ENCODE measurements around the gene PDE8A.

PDE8A gene

DNA sequence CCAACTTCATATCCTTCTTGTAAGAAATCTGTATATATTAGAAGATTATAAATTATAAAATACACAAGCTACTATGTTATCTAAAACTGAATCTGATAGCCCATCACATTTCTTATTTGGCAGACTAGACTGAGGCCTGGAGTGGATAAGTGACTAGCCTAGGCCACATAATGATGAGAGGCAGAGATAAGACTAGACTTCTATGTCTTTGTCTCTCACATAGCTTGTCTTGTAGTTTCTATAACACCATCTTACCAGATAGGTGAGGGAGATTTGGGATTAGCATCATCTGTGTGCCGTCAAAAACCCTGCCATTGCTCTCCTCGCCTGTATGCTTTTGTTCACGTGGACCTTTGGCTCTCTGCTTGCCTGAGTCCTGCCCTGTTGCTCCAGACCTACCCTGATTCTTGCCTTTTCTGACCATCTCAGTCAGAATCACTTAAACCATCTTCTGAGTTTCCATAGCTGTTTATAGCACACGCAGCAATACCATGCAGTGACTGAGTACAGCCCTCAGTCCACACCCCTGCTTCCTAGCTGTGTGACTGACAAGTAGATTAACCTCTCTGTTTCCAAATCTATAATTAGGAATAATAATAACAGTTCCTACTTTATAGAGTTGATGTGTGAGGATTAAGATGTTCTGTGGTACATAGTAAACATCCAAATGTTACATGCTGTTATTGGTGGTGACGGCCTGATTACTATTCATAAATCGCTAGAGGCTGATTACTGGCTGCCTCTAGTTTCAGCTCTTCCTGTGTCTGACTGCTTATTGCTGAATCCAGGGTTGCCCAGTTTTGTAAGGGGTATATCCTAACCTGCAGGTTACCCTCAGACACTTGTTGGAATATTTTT lies 49.7 kb downstream of the PDE8A start:
- TF ChIP-seq POLR2A (IDR thresholded peaks at IDR 0.05; ENCODE audit: low read length) (no peak), GATA1 (IDR thresholded peaks at IDR 0.05; ENCODE audit: low read depth, low read length) (peak; percentile 23)
- peak in 1 of 2 experiments; percentile 19 for DNase-seq

DNA sequence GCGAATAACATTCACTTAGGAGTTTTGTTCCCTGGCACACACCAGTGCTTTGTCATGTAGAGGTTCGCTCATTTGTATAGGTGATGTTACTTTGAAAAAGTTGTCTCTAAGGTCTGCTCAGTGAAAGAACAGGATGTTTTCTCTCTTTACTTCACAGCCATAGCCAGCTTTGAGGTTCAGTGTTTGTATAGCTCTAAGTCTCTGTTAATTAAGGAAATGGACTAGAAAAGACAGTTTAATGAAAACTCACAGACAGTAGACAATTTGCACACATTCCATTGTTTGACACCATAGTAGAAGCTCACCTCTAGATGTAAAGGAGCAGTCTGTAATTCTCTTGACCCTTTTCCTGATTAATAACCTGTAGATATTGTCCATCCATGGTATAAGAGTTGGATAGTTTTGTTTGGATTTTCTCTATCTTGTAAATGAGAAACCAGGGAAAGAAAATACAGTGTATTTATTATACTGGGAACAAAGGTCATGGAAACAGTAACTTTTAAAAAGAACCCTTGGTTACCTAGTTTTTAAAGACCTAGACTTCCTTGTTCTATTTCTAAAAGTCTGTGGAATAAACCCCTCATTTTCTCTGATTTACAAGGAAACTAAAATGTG lies 50.4 kb downstream of the PDE8A start:
- DNase-seq = no peak
- no peak for TF ChIP-seq POLR2A (IDR thresholded peaks at IDR 0.05; ENCODE audit: low read length)
- TF ChIP-seq GATA1 (IDR thresholded peaks at IDR 0.05; ENCODE audit: low read depth, low read length) = no peak

DNA sequence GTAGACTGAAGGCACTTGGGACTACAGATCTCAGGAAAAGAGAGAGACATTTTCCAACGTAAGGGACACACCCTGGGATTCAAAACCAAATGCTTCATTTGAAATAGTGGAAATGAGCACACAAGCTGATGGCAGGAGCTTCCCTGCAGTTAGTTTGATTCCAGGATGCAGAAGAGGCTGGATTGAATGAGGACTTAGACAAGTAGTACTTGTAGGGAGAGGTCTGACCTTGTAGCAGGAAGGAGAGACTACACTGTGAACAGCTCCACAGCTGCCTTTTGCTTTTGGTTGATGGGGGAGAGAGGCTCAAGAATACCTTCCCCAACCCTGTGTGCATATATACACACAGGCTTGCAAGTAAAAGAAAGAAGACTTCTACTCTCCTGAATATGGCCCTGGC lies 51.5 kb downstream of the PDE8A start:
- no peak for DNase-seq
- no peak for TF ChIP-seq POLR2A (IDR thresholded peaks at IDR 0.05; ENCODE audit: low read length)
- no peak for TF ChIP-seq GATA1 (IDR thresholded peaks at IDR 0.05; ENCODE audit: low read depth, low read length)

DNA sequence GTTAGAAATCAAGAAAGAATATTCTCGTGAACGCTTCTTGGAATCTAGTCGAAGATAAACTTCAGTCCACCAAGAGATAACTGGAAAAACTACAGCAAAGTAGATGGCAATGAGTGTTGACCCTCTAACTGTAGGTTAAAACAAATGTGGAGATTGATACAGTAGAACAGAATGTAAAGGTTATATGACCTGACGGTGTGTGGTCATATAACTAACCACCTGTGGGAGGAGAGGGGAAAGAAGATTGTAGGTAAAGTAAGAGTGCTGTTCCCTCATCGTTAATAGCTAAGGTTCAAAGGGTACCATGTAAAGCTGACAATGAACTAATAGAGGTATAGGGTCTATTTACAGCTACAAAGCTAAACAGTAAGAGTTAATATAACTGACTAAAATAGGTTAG lies 52.6 kb downstream of the PDE8A start:
- no peak for DNase-seq
- no peak for TF ChIP-seq GATA1 (IDR thresholded peaks at IDR 0.05; ENCODE audit: low read depth, low read length)
- TF ChIP-seq POLR2A (IDR thresholded peaks at IDR 0.05; ENCODE audit: low read length) = no peak

DNA sequence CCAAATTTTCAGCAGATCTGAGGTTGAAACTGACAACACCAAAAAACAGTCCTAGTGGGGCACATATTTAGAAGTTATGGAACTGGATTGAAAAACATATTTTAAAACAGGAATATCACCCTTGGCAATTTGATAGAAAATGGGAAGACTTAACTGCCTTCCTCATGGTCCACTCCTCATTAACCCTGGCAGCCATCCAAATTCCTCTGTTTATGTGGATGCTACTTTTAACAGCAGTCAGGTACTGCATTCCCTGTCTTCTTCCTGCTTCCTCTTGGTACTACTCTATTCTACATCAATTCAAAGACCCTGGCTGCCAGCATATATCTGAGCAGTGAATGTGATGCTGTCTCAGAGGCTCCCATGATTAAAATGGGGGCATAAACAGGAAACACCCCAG lies 54.3 kb downstream of the PDE8A start:
- TF ChIP-seq POLR2A (IDR thresholded peaks at IDR 0.05; ENCODE audit: low read length) (no peak), GATA1 (IDR thresholded peaks at IDR 0.05; ENCODE audit: low read depth, low read length) (no peak)
- DNase-seq = no peak

DNA sequence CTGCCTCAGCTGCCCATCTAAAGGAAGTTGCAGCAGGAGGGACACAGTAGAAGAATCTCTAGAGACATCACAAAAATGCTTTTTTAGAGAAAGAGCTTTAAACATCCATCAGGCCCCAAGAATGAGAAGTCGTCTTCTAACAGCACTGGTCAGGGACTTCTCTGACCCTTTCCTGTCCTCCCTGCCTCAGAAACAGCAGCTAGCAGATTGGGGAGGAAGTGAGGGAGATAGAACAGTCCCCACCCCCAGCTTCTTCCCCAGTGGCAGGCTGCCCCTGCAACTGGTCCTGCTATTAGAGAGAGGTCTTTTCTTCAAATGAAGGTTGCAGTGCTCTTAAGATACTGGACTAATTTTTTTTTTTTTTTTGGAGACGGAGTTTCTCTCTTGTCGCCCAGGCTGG lies 55.1 kb downstream of the PDE8A start:
- no peak for TF ChIP-seq POLR2A (IDR thresholded peaks at IDR 0.05; ENCODE audit: low read length)
- no peak for TF ChIP-seq GATA1 (IDR thresholded peaks at IDR 0.05; ENCODE audit: low read depth, low read length)
- DNase-seq = no peak

DNA sequence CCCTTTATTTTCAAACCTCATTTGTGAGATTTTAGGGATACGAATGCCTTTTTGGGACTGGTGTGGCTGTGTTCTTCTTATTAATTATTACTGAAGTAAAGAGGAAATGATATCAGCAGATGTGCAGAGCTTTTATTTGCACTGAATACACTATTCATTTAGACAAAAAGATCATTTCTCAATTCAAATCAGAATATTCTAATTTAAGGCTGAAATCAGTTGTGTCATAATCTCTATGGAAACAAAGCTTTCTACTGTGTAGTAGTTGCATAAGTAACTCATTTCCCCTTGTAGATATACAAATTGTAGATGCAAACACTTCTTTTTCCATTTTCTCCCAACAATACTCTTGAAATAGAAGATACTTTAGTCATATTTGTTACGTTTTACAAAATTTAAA lies 56.0 kb downstream of the PDE8A start:
- TF ChIP-seq POLR2A (IDR thresholded peaks at IDR 0.05; ENCODE audit: low read length) (no peak), GATA1 (IDR thresholded peaks at IDR 0.05; ENCODE audit: low read depth, low read length) (no peak)
- DNase-seq = no peak

DNA sequence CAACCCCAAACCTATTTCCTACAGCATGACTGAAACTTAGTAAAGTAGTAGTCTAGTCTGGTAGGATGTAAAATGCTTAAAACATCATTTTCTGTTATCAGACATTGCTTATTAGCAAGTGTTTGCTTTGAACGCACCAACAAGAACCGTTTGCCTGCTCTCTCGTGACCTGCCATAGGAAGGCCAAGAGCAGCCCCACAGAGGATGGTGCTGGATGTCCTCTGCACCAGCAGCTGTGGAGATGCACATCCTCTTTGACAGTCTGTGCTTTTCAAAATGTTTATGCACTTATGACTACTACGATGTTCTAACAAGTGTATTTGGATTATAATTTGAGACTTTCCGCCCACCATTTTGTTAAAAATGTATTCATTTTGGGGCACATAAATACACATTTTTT lies 59.6 kb downstream of the PDE8A start:
- DNase-seq = no peak
- TF ChIP-seq POLR2A (IDR thresholded peaks at IDR 0.05; ENCODE audit: low read length) = no peak
- no peak for TF ChIP-seq GATA1 (IDR thresholded peaks at IDR 0.05; ENCODE audit: low read depth, low read length)

DNA sequence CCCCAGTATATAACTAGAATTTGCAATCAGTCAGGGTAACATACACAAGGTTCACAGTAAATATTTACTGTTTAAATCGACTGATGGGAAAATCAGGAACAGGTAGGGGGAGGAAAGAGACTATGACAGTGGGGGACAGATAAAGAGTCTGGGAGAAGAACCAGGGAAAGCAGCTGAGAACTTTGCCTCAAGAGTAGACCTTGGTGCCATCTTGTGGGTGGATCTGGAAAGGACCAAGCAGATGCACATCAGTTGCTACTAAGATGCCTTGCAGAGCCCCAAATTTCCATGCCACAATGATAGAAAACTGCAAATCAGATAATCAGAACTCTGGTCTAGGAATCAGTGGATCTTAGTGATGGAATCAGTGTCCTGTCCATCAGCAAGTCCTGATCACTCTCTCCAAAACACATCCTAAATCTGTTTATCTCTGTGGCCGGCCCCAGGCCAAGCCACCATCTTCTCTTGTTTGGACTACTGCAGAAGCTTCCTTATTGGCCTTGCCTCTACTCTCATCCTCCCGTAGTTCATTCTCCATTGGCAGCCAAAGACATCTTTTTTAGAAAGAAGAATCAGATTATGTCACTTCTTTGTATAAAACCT lies 62.7 kb downstream of the PDE8A start:
- DNase-seq = peak; percentile 35 to 50
- TF ChIP-seq GATA1 (IDR thresholded peaks at IDR 0.05; ENCODE audit: low read depth, low read length) (no peak), POLR2A (IDR thresholded peaks at IDR 0.05; ENCODE audit: low read length) (no peak)

DNA sequence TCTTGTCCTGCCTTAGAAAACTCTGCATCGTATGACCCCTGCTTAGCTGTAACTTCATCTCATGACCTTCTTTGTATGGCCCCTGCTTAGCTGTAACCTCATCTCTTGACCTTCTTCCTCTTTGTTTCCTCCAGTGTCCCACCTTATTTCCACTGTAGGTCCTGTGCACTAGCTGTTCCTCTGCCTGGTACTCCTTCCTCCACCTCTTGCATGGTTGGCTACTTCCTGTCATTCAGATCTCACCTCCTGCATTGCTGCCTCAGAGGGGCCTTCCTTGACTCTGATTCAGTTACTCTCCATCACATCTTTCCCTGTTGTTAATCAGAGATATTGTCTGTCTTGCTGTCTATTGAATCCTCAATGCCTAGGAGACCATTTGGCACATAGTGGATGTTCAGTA lies 63.2 kb downstream of the PDE8A start:
- no peak for DNase-seq
- no peak for TF ChIP-seq POLR2A (IDR thresholded peaks at IDR 0.05; ENCODE audit: low read length)

DNA sequence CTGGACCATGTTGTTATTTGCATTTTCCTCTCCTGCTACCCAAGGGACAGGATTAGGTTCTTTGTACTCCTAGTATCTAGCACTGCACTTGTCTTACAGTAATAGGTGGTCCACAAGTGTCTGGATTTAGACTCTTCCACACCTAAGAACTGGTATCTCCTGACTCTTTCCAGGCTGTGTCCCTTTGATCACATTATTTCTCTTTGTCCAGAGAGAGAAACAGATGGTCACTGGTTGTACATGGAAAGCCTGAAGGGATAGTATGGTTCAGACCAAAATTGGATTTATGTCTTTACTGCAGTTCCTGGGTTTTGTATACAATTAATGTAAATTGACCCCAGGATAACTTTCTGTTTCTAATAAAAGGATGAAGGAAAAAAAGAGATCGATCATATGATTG lies 64.0 kb downstream of the PDE8A start:
- DNase-seq = no peak
- TF ChIP-seq POLR2A (IDR thresholded peaks at IDR 0.05; ENCODE audit: low read length) (no peak), GATA1 (IDR thresholded peaks at IDR 0.05; ENCODE audit: low read depth, low read length) (no peak)

DNA sequence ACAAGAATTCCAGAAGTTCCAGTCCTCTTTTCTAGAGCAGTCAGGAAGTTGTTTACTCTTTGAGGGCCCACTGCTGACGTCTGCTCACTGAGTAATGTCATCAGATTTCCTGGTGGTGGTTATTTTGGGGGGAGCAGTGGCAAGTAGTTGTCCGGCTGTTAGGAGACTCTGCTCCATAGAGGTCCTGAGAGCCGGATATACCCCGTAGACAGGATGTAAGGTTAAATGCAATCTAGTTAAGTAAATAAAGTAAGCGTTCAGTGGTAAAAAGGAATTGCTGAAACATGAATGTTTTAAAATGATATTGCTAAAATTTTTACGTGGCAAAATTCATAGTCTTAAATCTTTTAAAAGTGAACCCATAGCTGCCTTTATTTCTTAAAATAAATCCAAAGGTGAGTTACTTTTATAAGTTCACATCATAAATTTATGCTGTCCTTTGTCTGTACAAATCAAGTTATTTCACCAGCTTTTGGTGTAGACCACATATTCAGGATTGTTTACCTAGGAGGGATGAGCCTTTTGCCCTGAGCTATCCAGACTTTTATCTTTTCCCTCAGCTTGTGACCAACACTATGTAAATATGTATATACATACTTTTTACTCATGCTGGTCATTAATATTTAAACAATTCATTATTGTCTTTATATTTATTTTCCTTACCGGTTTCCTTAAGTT lies 65.8 kb downstream of the PDE8A start:
- DNase-seq = no peak
- TF ChIP-seq POLR2A (IDR thresholded peaks at IDR 0.05; ENCODE audit: low read length) = no peak
- TF ChIP-seq GATA1 (IDR thresholded peaks at IDR 0.05; ENCODE audit: low read depth, low read length) = no peak

DNA sequence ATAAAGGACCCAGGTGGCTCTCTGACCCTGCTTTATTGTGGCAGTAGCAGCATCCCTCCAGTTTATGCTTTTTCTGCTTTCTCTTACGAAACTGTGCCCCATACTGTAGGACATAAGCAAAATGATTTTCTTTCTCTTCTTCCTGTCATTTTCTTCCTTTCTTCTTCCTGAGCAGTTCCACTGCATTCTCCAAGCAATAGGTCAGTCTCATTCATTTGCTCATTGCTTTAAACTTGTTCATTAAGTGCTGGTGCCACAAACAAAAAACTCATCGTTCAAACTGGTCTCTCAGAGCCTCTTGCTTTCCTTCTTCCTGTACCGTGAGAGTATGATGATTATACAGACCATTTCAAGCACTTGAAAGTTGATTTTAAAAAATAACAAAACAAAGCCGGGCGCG lies 66.8 kb downstream of the PDE8A start:
- TF ChIP-seq GATA1 (IDR thresholded peaks at IDR 0.05; ENCODE audit: low read depth, low read length) = no peak
- no peak for TF ChIP-seq POLR2A (IDR thresholded peaks at IDR 0.05; ENCODE audit: low read length)
- DNase-seq = no peak

DNA sequence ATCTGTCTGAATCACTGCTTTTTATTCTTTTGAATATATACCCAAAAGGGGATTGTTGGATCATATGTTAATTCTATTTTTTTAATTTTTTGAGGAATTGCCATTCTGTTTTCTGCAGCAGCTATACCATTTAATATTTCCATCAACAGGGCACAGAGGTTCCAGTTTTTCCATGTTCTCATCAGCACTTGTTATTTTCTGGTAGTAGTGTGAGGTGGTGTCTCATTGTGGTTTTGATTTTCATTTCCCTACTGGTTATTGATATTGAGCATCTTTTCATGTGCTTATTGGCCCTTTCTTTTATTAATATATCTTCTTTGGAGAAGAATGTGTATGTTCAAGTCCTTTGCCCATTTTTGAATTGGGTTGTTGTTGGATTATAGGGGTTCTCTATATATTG lies 68.1 kb downstream of the PDE8A start:
- DNase-seq = no peak
- no peak for TF ChIP-seq POLR2A (IDR thresholded peaks at IDR 0.05; ENCODE audit: low read length)
- no peak for TF ChIP-seq GATA1 (IDR thresholded peaks at IDR 0.05; ENCODE audit: low read depth, low read length)
